ENCODE results near the gene PANK1. TPM values are rescaled to one million over a fixed set of nuclear protein-coding genes. Genes with fewer than 3 reads are reported as not detected.

The PANK1 gene
- total RNA-seq, 3 donors from 2014 or later (not counting 1 experiment from before 2014, with no cell fraction given): 0.85 to 2.2 (median 1.4) TPM

- Histone ChIP-seq H3K4me3 (ENCODE audit: low read length) (no peak overlapping the region), H3K9me3 (ENCODE audit: control insufficient read depth, insufficient read depth, low read length) (no peaks in the 10 kb centered on the region), H3K4me1 (ENCODE audit: control insufficient read depth, insufficient read depth, low read length) (no peaks in the 10 kb centered on the region), H3K27me3 (ENCODE audit: control insufficient read depth, insufficient read depth, low read length) (no peaks in the 10 kb centered on the region), H3K36me3 (ENCODE audit: control insufficient read depth, insufficient read depth, low read length) (no peaks in the 10 kb centered on the region), H3K27ac (ENCODE audit: low read length) (no peak overlapping the region)
- 100% methylated on average over 2 of the region's 3 CpGs for WGBS (ENCODE audit: insufficient coverage)
- Mint-ChIP-seq H3K4me1 (no peaks in the 10 kb centered on the region), H3K27ac (no peak overlapping the region), H3K36me3 (no peaks in the 10 kb centered on the region), H3K4me3 (no peak overlapping the region), H3K27me3 (ENCODE audit: low read depth in 2 of 2) (no peaks in the 10 kb centered on the region), H3K9me3 (no peaks in the 10 kb centered on the region)
- no peak for TF ChIP-seq CTCF (IDR thresholded peaks at IDR 0.05)
- intact Hi-C loops (cut with micrococcal nuclease): no loop called here
- no peak for DNase-seq
- no peak for ATAC-seq
Measured at GRCh38 chr10:89588671-89589070, 56.4 kb downstream of the PANK1 start.

GRCh38 chr10:89582022-89582421 lies 63.0 kb downstream of the PANK1 start:
- H3K27me3 ChIP-seq (ENCODE audit: control insufficient read depth, insufficient read depth, low read length): no peaks in the 10 kb centered on the region
- intact Hi-C loops (cut with micrococcal nuclease): no loop called here
- Mint-ChIP-seq H3K27ac (no peak overlapping the region), H3K36me3 (no peaks in the 10 kb centered on the region), H3K9me3 (no peaks in the 10 kb centered on the region), H3K4me3 (no peak overlapping the region), H3K27me3 (ENCODE audit: low read depth in 2 of 2) (no peaks in the 10 kb centered on the region), H3K4me1 (no peaks in the 10 kb centered on the region)
- H3K4me3 ChIP-seq (ENCODE audit: low read length): no peak overlapping the region
- ATAC-seq (no peak), DNase-seq (no peak)
- no CpG with 5 or more reads among the region's 1 CpG for WGBS (ENCODE audit: insufficient coverage)
- no peaks in the 10 kb centered on the region for H3K36me3 ChIP-seq (ENCODE audit: control insufficient read depth, insufficient read depth, low read length)
- no peak for TF ChIP-seq CTCF (IDR thresholded peaks at IDR 0.05)
- no peaks in the 10 kb centered on the region for H3K4me1 ChIP-seq (ENCODE audit: control insufficient read depth, insufficient read depth, low read length)
- H3K27ac ChIP-seq (ENCODE audit: low read length): no peak overlapping the region
- H3K9me3 ChIP-seq (ENCODE audit: control insufficient read depth, insufficient read depth, low read length): no peaks in the 10 kb centered on the region

- no peaks in the 10 kb centered on the region for H3K4me1 ChIP-seq (ENCODE audit: control insufficient read depth, insufficient read depth, low read length)
- no peak overlapping the region for H3K4me3 ChIP-seq (ENCODE audit: low read length)
- H3K27me3 Mint-ChIP-seq (ENCODE audit: low read depth in 2 of 2): no peaks in the 10 kb centered on the region
- no peaks in the 10 kb centered on the region for H3K9me3 ChIP-seq (ENCODE audit: control insufficient read depth, insufficient read depth, low read length)
- H3K4me3 Mint-ChIP-seq: no peak overlapping the region
- H3K36me3 Mint-ChIP-seq: no peaks in the 10 kb centered on the region
- WGBS (ENCODE audit: insufficient coverage): 99% methylated on average over 4 of the region's 4 CpGs
- TF ChIP-seq CTCF (IDR thresholded peaks at IDR 0.05): no peak
- H3K9me3 Mint-ChIP-seq: no peaks in the 10 kb centered on the region
- H3K27ac ChIP-seq (ENCODE audit: low read length): no peak overlapping the region
- H3K36me3 ChIP-seq (ENCODE audit: control insufficient read depth, insufficient read depth, low read length): no peaks in the 10 kb centered on the region
- no peak overlapping the region for H3K27ac Mint-ChIP-seq
- H3K4me1 Mint-ChIP-seq: no peaks in the 10 kb centered on the region
- DNase-seq: no peak
- no peaks in the 10 kb centered on the region for H3K27me3 ChIP-seq (ENCODE audit: control insufficient read depth, insufficient read depth, low read length)
- intact Hi-C loops (cut with micrococcal nuclease): no loop called here
- ATAC-seq: no peak
Measured at GRCh38 chr10:89580243-89580642, 64.8 kb downstream of the PANK1 start.

- WGBS (ENCODE audit: insufficient coverage): 95% methylated on average over 2 of the region's 2 CpGs
Measured at GRCh38 chr10:89576696-89577095, 68.3 kb downstream of the PANK1 start.

More at GRCh38 chr10:89576696-89577095, 68.3 kb downstream of the PANK1 start:
- Mint-ChIP-seq H3K9me3 (no peaks in the 10 kb centered on the region), H3K36me3 (no peaks in the 10 kb centered on the region), H3K4me1 (no peaks in the 10 kb centered on the region), H3K27me3 (ENCODE audit: low read depth in 2 of 2) (no peaks in the 10 kb centered on the region), H3K4me3 (no peak overlapping the region), H3K27ac (no peak overlapping the region)
- no peak overlapping the region for H3K27ac ChIP-seq (ENCODE audit: low read length)
- H3K9me3 ChIP-seq (ENCODE audit: control insufficient read depth, insufficient read depth, low read length): no peaks in the 10 kb centered on the region
- DNase-seq: no peak
- H3K4me1 ChIP-seq (ENCODE audit: control insufficient read depth, insufficient read depth, low read length): no peaks in the 10 kb centered on the region
- H3K36me3 ChIP-seq (ENCODE audit: control insufficient read depth, insufficient read depth, low read length): no peaks in the 10 kb centered on the region
- TF ChIP-seq CTCF (IDR thresholded peaks at IDR 0.05): no peak
- H3K4me3 ChIP-seq (ENCODE audit: low read length): no peak overlapping the region
- no peak for ATAC-seq
- intact Hi-C loops (cut with micrococcal nuclease): no loop called here
- H3K27me3 ChIP-seq (ENCODE audit: control insufficient read depth, insufficient read depth, low read length): no peaks in the 10 kb centered on the region
